SK-N-SH treated with all-trans-retinoic acid at 6 μM for 48 hours (cell line): ENCODE measurements around the gene FNDC3A.

Experiments used
- ATAC-seq: fragments of 200-7000 bp; cut with Tn5 transposase; 3 replicates; pipeline ENCODE4 v1.9.1; 2020; ENCODE audit warnings: mild to moderate bottlenecking, moderate library complexity
- ARNTL ChIP-seq: fragments of 450-650 bp; formaldehyde crosslinking; IDR thresholded peaks from 2 replicates; pipeline ENCODE4 v1.5.0; 2020; ENCODE audit warnings: low read depth, mild to moderate bottlenecking, moderate library complexity, borderline replicate concordance
- BACH2 ChIP-seq: fragments of 250-450 bp; sonication (Bioruptor Pico); IDR thresholded peaks from 2 replicates; pipeline ENCODE4 v1.9.0; 2021; ENCODE audit warnings: mild to moderate bottlenecking, borderline replicate concordance
- CREB5 ChIP-seq: fragments of 250-450 bp; sonication (Bioruptor Pico); IDR thresholded peaks from 2 replicates; pipeline ENCODE4 v1.5.1; 2020; ENCODE audit warnings: low read depth, mild to moderate bottlenecking, moderate library complexity
- CSDC2 ChIP-seq: fragments of 250-450 bp; sonication (Bioruptor Pico); IDR thresholded peaks from 2 replicates; pipeline ENCODE4 v1.5.0; 2020; ENCODE audit warnings: mild to moderate bottlenecking, moderate library complexity
- CSRNP3 ChIP-seq: fragments of 250-450 bp; sonication (Bioruptor Pico); IDR thresholded peaks from 2 replicates; pipeline ENCODE4 v1.5.1; 2021; ENCODE audit warnings: mild to moderate bottlenecking, moderate library complexity
- ESRRG ChIP-seq: fragments of 250-450 bp; sonication (Bioruptor Pico); IDR thresholded peaks from 2 replicates; pipeline ENCODE4 v1.6.1; 2021; ENCODE audit warnings: mild to moderate bottlenecking
- GLIS3 ChIP-seq: fragments of 250-450 bp; sonication (Bioruptor Pico); IDR thresholded peaks from 2 replicates; pipeline ENCODE4 v1.5.0; 2020; ENCODE audit warnings: mild to moderate bottlenecking, moderate library complexity
- ISL1 ChIP-seq: fragments of 250-450 bp; sonication (Bioruptor Pico); IDR thresholded peaks from 2 replicates; pipeline ENCODE4 v2.1.2; 2022; ENCODE audit warnings: mild to moderate bottlenecking, moderate library complexity
- OSR1 ChIP-seq: fragments of 250-450 bp; sonication (Bioruptor Pico); IDR thresholded peaks from 2 replicates; pipeline ENCODE4 v1.8.0; 2022; ENCODE audit warnings: moderate library complexity, mild to moderate bottlenecking, inconsistent platforms
- PATZ1 ChIP-seq: fragments of 250-450 bp; sonication (Bioruptor Pico); IDR thresholded peaks from 2 replicates; pipeline ENCODE4 v1.8.0; 2020; ENCODE audit warnings: mild to moderate bottlenecking, moderate library complexity, borderline replicate concordance
- POU6F1 ChIP-seq: fragments of 250-450 bp; sonication (Bioruptor Pico); IDR thresholded peaks from 2 replicates; pipeline ENCODE4 v1.8.0; 2021; ENCODE audit warnings: low read depth, mild to moderate bottlenecking, moderate library complexity, borderline replicate concordance
- PPARA ChIP-seq: fragments of 250-450 bp; sonication (Bioruptor Pico); IDR thresholded peaks from 2 replicates; pipeline ENCODE4 v1.5.0; 2020; ENCODE audit warnings: mild to moderate bottlenecking, borderline replicate concordance
- RARB ChIP-seq: fragments of 250-450 bp; sonication (Bioruptor Pico); IDR thresholded peaks from 2 replicates; pipeline ENCODE4 v1.8.0; 2021; ENCODE audit warnings: mild to moderate bottlenecking, moderate library complexity
- SNAI2 ChIP-seq: fragments of 250-450 bp; sonication (Bioruptor Pico); IDR thresholded peaks from 2 replicates; pipeline ENCODE4 v1.5.0; 2020; ENCODE audit warnings: mild to moderate bottlenecking, moderate library complexity
- TCF4 ChIP-seq: fragments of 250-450 bp; sonication (Bioruptor Pico); IDR thresholded peaks from 2 replicates; pipeline ENCODE4 v1.8.0; 2021; ENCODE audit warnings: mild to moderate bottlenecking, moderate library complexity, borderline replicate concordance
- TOX ChIP-seq: fragments of 250-450 bp; sonication (Bioruptor Pico); IDR thresholded peaks from 2 replicates; pipeline ENCODE4 v1.8.0; 2021; ENCODE audit warnings: mild to moderate bottlenecking, moderate library complexity, borderline replicate concordance
- TSHZ2 ChIP-seq: fragments of 250-450 bp; sonication (Bioruptor Pico); IDR thresholded peaks from 2 replicates; pipeline ENCODE4 v1.5.0; 2020; ENCODE audit warnings: mild to moderate bottlenecking, moderate library complexity
- ZNF565 ChIP-seq: fragments of 450-650 bp; formaldehyde crosslinking; conservative IDR thresholded peaks from 2 replicates; pipeline ENCODE4 v1.5.0; 2020; ENCODE audit warnings: low read depth, mild to moderate bottlenecking, moderate library complexity
- ZNF70 ChIP-seq: fragments of 450-650 bp; formaldehyde crosslinking; IDR thresholded peaks from 2 replicates; pipeline ENCODE4 v1.5.0; 2020; ENCODE audit warnings: mild to moderate bottlenecking, moderate library complexity
- ZNF8 ChIP-seq: fragments of 450-650 bp; formaldehyde crosslinking; IDR thresholded peaks from 2 replicates; pipeline ENCODE4 v1.5.0; 2020; ENCODE audit warnings: mild to moderate bottlenecking, moderate library complexity

Gene FNDC3A

GRCh38 chr13:49030213-49030612, 54.5 kb downstream of the FNDC3A start:
- no peak for ATAC-seq
- TF ChIP-seq ESRRG (CRISPR knock-in tag) (no peak), ZNF565 (no peak), ZNF70 (CRISPR knock-in tag) (no peak), GLIS3 (CRISPR knock-in tag) (no peak), PPARA (CRISPR knock-in tag) (no peak)

- TF ChIP-seq GLIS3 (CRISPR knock-in tag) (no peak), ISL1 (CRISPR knock-in tag) (peak; percentile 70)
Observed at GRCh38 chr13:49040872-49041271, 65.2 kb downstream of the FNDC3A start.

GRCh38 chr13:49042476-49042875, 66.8 kb downstream of the FNDC3A start:
- ATAC-seq, result no peak

More at GRCh38 chr13:49040872-49041271, 65.2 kb downstream of the FNDC3A start:
- no peak; the same call in 2 of the 3 replicates for ATAC-seq

GRCh38 chr13:49044008-49044407, 68.3 kb downstream of the FNDC3A start:
- ATAC-seq, result no peak
- TF ChIP-seq ISL1 (CRISPR knock-in tag) (no peak), TSHZ2 (CRISPR knock-in tag) (no peak), TCF4 (CRISPR knock-in tag) (no peak), PPARA (CRISPR knock-in tag) (no peak), POU6F1 (no peak), OSR1 (CRISPR knock-in tag) (no peak)

More at GRCh38 chr13:49042476-49042875, 66.8 kb downstream of the FNDC3A start:
- TF ChIP-seq ARNTL (CRISPR knock-in tag), result no peak

GRCh38 chr13:49044836-49045235, 69.1 kb downstream of the FNDC3A start:
- no peak for ATAC-seq
- TF ChIP-seq BACH2 (CRISPR knock-in tag) (no peak), ZNF70 (CRISPR knock-in tag) (no peak), TOX (no peak), SNAI2 (no peak), ARNTL (CRISPR knock-in tag) (no peak), CREB5 (CRISPR knock-in tag) (no peak), OSR1 (CRISPR knock-in tag) (no peak), GLIS3 (CRISPR knock-in tag) (no peak), CSRNP3 (no peak), RARB (no peak), TSHZ2 (CRISPR knock-in tag) (no peak), PATZ1 (CRISPR knock-in tag) (no peak), ZNF8 (CRISPR knock-in tag) (no peak), PPARA (CRISPR knock-in tag) (no peak), CSDC2 (CRISPR knock-in tag) (no peak), ISL1 (CRISPR knock-in tag) (no peak), POU6F1 (no peak)
